GM15510 (cell line): ENCODE measurements around the gene SMAD4.

Source experiments
- POLR2A ChIP-seq: IDR thresholded peaks from 3 replicates; pipeline ENCODE4 v1.6.1; 2011; ENCODE audit warnings: borderline replicate concordance; ENCODE audit not compliant: insufficient read length; ENCODE audit errors: extremely low read depth

SMAD4 gene

GRCh38 chr18:51123046-51123395 is 93.0 kb downstream of the SMAD4 start:
- TF ChIP-seq POLR2A: no peak

DNA sequence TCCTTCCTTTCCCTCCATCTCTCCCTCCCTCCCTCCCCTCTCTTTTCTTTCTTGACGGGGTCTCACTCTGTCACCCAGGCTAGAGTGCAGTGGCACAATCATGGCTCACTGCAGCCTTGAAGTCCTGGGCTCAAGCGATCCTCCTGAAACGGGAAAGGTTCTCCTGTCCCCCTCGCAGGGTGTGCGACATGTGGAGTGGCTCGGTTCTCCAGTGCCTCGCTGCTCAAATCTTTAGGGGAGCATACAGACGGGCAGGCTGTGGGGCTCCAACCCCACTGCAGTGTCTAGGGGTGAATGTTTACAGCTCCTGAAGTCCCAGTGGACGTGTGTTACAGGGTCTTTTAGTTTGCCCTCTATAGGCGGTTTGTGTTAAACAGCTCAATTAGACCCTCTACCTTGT is 93.5 kb downstream of the SMAD4 start:
- TF ChIP-seq POLR2A: no peak

GRCh38 chr18:51123936-51124486 is 94.0 kb downstream of the SMAD4 start:
- TF ChIP-seq POLR2A: no peak

DNA sequence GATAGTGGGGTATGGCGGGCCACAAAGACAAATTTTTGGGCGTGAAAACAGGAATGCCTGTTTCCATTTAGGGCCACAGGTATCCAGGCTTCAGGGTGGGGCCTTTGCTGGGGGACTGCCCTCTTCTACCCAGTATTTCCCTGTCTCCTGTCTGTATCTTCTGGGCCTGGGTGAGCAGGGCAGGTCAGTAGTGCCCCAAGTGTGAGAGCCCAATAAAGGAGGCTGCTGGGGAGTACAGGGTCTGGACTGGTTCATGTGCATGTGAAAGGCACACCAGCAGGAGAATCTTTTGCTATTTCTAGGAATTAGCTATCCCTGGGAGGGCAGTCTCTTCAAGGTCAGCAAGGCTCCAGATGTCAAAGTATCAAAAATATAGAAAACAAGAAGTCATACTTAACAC is 96.0 kb downstream of the SMAD4 start:
- no peak for TF ChIP-seq POLR2A

DNA sequence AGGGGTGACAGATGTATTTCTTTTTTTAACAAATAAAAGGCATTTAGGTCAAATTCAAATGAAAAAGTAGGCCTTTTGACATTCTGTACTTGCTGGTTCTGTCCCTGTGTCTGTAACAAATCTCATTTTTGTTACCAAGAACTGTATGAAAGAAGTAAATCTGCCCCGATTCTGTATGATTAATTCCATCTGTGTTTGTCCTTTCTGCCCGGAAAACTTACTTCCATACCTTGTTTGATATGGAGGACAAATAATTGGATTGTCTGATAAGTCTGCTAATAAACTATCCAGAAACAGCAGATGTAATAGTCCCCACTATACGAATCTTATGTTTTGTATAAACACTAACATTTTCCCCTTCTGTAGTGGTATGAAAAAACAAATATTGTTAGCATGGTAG is 97.7 kb downstream of the SMAD4 start:
- TF ChIP-seq POLR2A: no peak

DNA sequence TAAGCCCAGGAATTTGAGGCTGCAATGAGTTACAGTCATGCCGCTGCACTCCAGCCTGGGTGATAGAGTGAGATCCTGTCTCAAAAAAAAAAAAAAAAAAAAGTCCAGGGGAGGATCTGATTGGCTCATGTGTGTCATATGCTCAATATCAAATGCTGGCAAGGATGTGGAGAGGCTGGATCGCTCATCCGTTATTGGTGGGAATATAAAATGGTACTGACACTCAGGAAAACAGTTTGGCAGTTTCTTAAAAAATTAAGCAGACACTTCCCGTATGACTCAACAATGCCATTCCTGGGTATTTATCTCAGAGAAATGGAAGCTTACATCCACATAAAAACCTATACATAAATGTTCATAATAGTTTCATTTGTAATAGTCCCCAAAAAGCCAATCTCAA is 98.5 kb downstream of the SMAD4 start:
- no peak for TF ChIP-seq POLR2A

DNA sequence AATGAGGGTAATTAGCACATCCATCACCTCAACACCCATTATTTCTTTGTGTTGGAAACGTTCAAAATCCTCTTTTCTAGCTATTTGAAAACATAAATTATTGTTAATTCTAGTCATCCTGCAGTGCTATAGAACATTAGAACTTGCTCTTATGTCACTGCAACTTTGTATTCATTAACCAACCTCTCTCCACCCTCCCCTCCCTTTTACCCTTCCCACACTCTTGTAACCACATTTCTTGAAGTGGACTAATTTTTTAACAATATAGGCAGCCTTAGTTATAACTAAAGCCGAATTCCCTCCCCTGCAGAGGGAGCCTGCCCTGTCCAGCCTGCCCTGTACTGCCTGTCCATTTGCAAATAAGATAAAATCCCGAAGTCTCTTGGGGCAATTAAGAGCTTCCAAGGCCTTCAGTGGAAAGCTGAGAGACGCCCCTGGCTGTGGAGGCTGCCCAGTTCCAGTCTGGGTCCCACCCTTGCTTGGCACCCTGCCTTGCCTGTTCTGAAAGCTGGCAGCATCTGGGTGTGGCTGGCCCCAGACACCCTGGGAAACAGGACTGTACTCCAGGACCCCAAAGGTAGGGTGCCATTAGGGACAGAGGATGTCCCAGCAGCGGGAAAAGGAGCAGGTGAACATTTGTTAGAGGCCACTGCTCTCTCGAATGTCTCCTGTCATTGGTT is 102.4 kb downstream of the SMAD4 start:
- no peak for TF ChIP-seq POLR2A

DNA sequence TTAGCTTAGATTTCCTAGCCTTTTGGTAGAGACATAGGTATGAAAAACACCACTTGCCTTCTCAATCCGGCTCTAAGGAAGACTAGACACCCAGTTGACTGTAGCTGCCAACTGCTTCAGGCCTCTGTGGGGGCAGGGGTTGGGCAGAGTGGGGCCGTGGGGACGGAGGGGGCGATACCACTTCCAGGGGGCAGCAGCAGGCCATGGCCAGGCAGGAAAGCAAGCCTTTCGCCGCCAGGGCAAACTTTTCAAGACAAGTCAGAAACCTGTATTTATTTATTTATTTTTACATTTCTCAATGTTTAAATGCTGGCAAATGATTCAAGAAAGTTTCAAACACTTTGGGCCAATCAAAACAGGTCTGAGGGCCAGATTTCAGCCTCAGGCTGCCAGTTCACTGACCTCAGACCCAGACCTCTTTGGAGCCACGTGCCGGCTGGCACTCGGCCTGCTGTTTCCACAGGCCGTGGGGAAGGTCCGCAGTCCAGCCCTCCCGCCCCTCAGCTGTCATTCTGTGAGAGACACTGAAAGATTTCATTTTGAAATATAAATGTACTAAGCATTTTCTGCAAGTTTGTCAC is 103.7 kb downstream of the SMAD4 start:
- TF ChIP-seq POLR2A: no peak
